HG03565 (cell line): ENCODE data around the gene PDE4B.
"Not testable (repeated sequence)": the region's sequence is repeated elsewhere in the genome, so short reads cannot be mapped to it uniquely, and the experiment has no call there.

Source experiments
- ATAC-seq: cut with Tn5 transposase; IDR thresholded peaks from one replicate; pipeline ENCODE4 v1.9.1; 2021; ENCODE audit warnings: mild to moderate bottlenecking, moderate library complexity; ENCODE audit not compliant: unreplicated experiment

The PDE4B gene

DNA sequence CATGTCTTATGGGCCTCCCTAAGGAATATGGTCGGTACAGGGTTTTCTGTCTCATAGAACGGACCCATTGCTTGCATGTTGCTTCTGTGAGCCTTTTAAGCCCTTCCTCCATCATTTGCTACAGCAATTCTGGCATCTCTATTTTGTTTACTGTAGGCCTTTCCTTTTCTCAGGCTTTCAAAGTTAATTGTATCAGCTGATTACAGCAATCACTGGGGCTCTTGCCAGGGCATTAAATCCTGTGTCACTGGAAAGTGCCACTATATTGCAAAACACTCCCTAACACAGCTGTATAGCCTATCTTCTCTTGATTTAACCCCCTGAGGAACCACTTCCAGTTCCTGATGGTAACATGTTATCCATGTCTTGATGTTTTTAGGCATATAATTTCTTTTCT is 156.5 kb downstream of the PDE4B start:
- no peak for ATAC-seq

DNA sequence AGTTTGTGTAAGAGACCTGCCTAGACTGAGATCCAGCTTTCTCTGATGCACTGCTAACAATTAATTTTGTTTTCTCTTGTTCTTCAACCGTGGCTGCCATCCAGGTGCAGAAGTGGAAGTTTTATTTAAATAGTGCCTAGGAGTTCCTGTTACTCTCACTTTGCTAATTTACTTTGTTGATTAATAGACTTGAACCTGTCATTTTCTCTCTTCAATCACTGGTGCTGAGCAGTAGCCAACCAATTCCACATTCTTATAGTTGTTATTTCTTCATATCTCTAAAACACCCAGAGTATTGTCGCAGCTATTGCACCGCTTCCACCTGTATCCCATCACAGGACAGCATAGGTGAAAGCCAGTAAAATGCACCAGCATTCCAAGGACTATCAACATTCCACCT is 157.2 kb downstream of the PDE4B start:
- ATAC-seq, result no peak

- ATAC-seq, result no peak
These were observed 160.0 kb downstream of the PDE4B start for GRCh38 chr1:65952696-65953095.

DNA sequence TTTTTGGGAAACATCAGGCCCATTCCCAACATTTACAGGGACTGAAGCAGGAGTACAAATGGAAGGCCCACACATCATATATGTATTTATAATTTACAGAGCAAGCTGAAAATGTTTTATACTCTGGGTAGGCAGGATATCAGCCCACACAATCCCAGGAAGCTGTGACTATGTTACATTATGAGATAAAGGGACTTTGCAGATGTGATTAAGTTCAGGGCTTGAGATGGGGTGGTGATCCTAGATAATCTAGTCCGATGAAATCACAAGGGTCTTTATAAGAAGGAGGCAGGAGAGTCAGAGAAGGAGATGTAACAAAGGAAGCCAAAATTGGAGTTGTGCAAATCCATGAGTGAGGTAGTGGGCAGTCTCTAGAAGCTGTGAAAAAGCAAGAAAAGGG is 160.5 kb downstream of the PDE4B start:
- ATAC-seq, result no peak

DNA sequence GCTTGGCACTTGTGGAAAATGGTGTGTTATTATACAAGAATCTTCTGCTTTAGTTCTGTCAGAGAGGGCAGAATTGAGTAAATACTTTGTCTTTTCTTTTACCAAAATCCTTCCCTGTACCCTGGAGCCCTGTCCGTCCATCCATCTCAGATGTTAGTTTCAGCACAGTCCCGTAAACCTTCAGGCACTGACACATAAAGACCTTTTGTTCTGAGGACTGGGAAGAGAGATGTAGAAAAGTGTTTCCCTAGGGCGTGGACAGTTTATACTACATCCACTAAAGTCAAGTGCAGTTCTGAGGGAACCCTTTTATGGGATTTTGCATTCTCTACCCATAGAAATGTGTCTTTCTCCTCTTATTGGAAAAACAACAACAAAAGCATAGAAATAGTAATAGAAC is 162.4 kb downstream of the PDE4B start:
- ATAC-seq, result no peak

GRCh38 chr1:65955503-65955902 is 162.8 kb downstream of the PDE4B start:
- ATAC-seq, result no peak

- ATAC-seq, result peak; percentile 73
These were observed 166.1 kb downstream of the PDE4B start for GRCh38 chr1:65958561-65959350.

- ATAC-seq, result no peak
These were observed 167.3 kb downstream of the PDE4B start for GRCh38 chr1:65959896-65960567.

- ATAC-seq, result no peak
These were observed 170.6 kb downstream of the PDE4B start for GRCh38 chr1:65963156-65963888.

DNA sequence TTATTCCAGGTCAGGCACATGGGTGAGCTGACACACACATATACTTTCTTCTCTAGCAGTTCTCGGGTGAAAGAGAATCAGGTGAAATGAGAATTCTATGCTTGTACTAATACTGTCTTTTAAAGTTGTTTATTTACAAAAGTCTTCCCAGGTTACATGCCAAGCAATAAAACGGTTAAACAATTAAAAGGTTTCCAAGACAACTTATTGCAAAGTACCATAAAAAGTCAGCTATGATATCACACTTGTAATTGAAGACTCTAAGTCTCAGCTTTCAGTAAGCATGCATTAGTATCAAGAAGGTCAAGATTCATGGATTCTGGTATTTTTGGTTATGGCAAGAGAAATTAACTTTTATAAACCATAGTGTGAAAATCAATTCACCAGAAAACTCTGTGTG is 171.4 kb downstream of the PDE4B start:
- ATAC-seq, result no peak

- no peak for ATAC-seq
These were observed 172.7 kb downstream of the PDE4B start for GRCh38 chr1:65965112-65965996.

DNA sequence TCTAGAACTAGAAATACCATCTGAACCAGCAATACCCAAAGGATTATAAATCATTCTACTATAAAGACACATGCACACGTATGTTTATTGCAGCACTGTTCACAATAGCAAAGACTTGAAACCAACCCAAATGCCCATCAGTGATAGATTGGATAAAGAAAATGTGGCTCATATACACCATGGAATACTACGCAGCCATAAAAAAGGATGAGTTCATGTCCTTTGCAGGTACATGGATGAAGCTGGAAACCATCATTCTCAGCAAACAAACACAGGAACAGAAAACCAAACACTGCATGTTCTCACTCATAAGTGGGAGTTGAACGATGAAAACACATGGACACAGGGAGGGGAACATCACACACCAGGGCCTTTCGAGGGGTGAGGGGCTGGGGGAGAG is 174.8 kb downstream of the PDE4B start:
- ATAC-seq, result not testable (repeated sequence)

DNA sequence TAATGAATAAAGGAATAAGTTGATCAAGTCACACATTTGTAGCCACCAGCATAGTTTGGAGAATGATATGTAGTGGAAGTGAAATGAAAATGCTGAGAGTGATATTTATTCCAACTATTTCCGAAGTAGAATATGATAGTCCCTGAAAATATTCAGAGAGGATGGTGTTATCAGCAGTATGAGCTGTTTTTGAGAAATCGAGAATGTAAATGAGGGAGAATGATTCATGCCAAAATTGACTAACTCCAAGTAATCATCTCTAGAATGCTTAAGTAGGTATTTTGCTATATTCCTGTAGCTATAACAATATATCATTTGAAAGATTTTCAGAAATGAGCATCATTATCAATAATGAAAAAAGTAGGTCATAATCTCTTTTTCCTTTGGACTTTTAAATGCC is 178.9 kb downstream of the PDE4B start:
- no peak for ATAC-seq

DNA sequence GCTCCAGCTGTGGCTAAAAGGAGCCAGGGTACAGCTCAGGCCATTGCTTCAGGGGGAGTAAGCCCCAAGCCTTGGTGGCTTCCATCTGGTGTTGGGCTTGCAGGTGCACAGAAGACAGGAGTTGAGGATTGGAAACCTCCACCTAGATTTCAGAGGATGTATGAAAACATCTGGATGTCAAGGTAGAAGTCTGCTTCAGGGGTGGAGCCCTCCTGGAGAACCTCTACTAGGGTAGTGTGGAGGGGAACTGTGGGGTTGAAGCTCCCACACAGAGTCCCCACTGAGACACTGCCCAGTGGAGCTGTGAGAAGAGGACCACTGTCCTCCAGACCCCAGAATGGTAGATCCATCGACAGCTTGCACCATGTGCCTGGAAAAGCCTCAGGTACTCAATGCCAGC is 183.0 kb downstream of the PDE4B start:
- ATAC-seq, result no peak

GRCh38 chr1:65979136-65980044 is 186.7 kb downstream of the PDE4B start:
- ATAC-seq, result no peak

DNA sequence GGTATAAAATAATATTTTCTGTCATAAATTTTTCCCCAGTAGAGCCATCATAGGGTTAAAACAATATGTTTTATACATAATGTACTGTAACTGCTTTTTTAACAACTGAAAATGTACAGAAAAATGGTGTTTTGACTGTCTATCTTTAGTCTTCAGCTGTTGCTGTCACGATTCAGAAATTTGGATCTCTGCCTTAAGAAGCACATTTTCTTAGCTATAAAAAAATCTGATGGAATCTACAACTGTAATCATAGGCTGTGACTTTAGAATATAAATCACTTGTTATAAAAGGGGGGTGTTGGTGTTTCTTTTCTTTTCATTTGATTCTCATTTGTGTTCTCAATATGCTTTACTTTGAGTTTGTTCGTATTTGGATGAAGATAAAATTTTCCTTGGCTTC is 187.5 kb downstream of the PDE4B start:
- no peak for ATAC-seq

- ATAC-seq, result no peak
These were observed 190.8 kb downstream of the PDE4B start for GRCh38 chr1:65983500-65983899.

DNA sequence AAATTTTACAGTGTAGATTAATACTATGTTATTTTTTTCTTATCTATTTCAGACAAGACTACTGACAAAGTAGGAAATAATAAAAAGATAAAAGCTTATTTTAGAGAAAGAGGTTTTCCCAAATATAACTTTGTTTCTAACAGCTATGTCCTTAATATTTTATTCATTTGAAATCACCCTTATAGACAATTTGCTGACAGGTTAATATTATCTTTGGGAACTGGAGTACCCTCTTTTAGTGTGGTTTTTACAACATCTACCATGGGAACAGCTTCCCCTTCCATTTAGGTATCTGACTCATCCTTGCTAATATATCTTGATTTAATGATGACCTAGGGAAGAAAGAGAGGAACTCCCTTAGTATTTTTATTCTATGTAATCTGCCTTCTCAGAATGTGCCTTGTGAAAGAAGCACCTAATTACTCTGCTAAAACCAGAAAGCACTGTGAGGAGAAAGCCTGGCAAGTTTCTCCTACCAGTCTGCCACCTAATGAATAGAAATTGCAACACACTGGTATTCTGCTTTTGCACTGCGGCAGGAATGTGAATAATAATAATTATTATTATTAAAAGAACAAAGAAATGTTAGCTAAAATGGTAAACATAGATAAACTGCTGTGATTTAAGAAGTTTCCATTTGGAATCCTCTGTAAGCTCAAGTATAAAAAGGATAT is 192.8 kb downstream of the PDE4B start:
- no peak for ATAC-seq

GRCh38 chr1:65986146-65986545 is 193.5 kb downstream of the PDE4B start:
- no peak for ATAC-seq
